ENCODE results near the gene RAB11FIP5. TPM values are rescaled to one million over a fixed set of nuclear protein-coding genes. Genes with fewer than 3 reads are reported as not detected.
A peak's percentile ranks its signal among the peaks of the same experiment; 100 is the strongest.

Gene RAB11FIP5
- total and polyA plus RNA-seq, 2 donors from 2014 or later, result 49.6 to 57.1 TPM

DNA sequence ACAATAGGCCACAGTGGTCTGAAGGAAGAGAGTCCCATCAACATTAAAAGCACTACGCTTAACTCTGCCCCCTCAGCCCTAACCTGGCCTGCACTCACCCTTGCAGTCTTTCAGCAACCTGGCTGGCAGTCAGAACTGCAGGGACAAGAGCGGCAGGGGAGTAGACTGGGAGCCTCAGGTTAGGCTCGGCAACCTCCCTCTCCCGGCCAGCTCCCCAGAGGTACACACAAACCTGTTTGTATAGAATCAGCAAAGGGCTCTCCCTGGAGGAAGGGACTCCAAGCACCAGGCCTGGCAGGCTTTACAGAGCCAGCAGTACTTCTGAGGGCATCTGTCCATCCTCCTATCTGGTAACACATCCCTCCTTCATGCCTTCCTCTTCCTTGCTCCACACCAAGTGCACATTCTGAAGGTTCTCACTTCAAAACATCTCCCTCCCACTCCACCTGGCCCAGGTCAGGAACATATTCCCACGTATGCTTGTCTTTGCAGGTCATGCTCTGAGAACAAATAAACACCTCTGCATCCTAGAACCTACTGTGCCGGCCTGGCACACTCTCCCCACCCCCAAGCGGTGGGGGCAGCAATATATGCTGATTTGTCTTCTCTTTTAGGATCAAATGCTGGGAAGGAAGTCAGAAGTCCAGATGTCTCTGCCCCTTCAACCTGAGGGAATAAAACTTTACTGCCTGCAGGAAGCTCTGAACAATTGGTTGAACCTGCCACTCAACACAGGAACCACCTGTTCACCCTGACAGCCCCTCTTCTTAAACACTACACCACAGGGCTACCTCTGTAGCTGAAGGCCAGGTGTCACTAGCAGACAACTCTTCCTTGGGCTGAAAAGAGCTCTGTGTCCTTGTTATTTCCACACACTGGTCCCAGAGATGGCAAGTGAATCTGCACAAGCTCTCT lies 28.6 kb downstream of the RAB11FIP5 start:
- FAIRE-seq, result no peak

DNA sequence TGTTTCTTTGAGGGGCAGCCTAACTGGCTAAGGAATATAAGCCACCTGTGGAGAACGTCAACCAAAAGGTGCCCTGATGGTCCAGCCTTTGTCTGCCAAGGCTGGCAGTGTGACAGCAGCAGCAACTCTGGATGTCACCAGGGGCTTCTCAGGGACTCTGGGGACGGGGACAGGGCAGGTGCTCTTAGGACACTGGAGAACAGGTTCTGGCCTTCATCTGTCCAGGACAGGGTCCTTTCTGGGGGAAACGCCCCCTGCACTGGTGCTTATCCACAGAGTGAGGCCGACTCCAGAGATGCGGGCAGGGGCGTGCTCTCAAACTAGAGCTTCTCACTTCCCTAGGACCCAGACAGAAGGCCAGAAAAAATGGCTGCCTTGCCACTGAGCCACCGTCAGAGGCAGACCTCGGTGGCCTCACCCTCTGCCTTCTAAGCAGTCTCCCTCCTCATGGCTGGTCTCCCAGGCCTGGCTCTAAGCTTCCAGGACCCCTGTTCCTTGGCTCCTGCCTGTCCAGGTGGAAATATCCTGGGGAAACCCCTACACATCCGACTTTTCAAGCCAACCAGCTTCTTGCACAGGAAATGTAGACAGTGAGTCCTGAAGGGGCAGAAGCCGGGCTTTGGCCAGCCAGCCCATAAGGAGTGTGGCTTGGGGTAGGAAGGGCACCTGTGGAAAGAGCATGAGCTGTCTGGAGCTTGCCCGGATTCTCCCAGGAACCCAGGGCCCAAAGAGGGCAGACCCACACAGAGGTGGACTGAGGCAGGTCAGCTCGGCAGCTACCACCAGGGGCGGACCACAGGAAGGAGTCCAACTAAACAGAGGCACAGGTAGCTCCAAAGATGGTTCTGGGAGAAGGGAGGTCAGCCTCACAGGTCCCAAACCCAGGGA lies 30.0 kb downstream of the RAB11FIP5 start:
- TF ChIP-seq, protein P1, sequence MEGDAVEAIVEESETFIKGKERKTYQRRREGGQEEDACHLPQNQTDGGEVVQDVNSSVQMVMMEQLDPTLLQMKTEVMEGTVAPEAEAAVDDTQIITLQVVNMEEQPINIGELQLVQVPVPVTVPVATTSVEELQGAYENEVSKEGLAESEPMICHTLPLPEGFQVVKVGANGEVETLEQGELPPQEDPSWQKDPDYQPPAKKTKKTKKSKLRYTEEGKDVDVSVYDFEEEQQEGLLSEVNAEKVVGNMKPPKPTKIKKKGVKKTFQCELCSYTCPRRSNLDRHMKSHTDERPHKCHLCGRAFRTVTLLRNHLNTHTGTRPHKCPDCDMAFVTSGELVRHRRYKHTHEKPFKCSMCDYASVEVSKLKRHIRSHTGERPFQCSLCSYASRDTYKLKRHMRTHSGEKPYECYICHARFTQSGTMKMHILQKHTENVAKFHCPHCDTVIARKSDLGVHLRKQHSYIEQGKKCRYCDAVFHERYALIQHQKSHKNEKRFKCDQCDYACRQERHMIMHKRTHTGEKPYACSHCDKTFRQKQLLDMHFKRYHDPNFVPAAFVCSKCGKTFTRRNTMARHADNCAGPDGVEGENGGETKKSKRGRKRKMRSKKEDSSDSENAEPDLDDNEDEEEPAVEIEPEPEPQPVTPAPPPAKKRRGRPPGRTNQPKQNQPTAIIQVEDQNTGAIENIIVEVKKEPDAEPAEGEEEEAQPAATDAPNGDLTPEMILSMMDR (IDR thresholded peaks at IDR 0.05; ENCODE audit: borderline replicate concordance, extremely low read depth, insufficient read depth), result no peak
- Histone ChIP-seq H3K9me3 (ENCODE audit: control insufficient read depth in 2 of 3, insufficient read depth in 1 of 3, low read length in 3 of 3) (no peaks in the 10 kb centered on the region), H3K36me3 (ENCODE audit: control insufficient read depth in 2 of 3, insufficient read depth in 3 of 3, low read length in 3 of 3) (peaks cover 0 to 22% (median 10%) of the 10 kb centered on the region in 3 donors), H3K4me1 (ENCODE audit: control insufficient read depth in 2 of 3, insufficient read depth in 2 of 3, low read depth in 1 of 3, low read length in 3 of 3) (peaks cover 0 to 66% (median 50%) of the 10 kb centered on the region in 3 donors), H3K27me3 (ENCODE audit: control insufficient read depth, insufficient read depth, low read length) (no peaks in the 10 kb centered on the region), H3K27ac (ENCODE audit: low read depth in 2 of 2, low read length in 2 of 2) (peak overlapping the region in 1 of 2 donors; percentile 53), H3K4me3 (ENCODE audit: low read length in 3 of 3) (no peak overlapping the region), H3K9ac (ENCODE audit: low read length in 3 of 3) (peak overlapping the region in 1 of 3 donors; percentile 14)
- FAIRE-seq, result no peak
- intact Hi-C loops (cut with DNase I), result no loop called here
- peak in 2 of 5 donors; percentile 27 to 55 for DNase-seq

More for the DNA sequence above, 28.6 kb downstream of the RAB11FIP5 start:
- H3K9me3 ChIP-seq (ENCODE audit: control insufficient read depth in 2 of 3, insufficient read depth in 1 of 3, low read length in 3 of 3), result no peaks in the 10 kb centered on the region
- peaks cover 0 to 64% (median 50%) of the 10 kb centered on the region in 3 donors for H3K4me1 ChIP-seq (ENCODE audit: control insufficient read depth in 2 of 3, insufficient read depth in 2 of 3, low read depth in 1 of 3, low read length in 3 of 3)
- DNase-seq, result peak in 1 of 5 donors; percentile 55
- peaks cover 0 to 21% (median 12%) of the 10 kb centered on the region in 3 donors for H3K36me3 ChIP-seq (ENCODE audit: control insufficient read depth in 2 of 3, insufficient read depth in 3 of 3, low read length in 3 of 3)
- peak overlapping the region in 1 of 3 donors; percentile 25 for H3K4me3 ChIP-seq (ENCODE audit: low read length in 3 of 3)
- H3K9ac ChIP-seq (ENCODE audit: low read length in 3 of 3), result peak overlapping the region in 1 of 3 donors; percentile 8
- H3K27me3 ChIP-seq (ENCODE audit: control insufficient read depth, insufficient read depth, low read length), result no peaks in the 10 kb centered on the region
- TF ChIP-seq, protein P1 (IDR thresholded peaks at IDR 0.05; ENCODE audit: borderline replicate concordance, extremely low read depth, insufficient read depth), result no peak
- H3K27ac ChIP-seq (ENCODE audit: low read depth in 2 of 2, low read length in 2 of 2), result peak overlapping the region; percentile 53 to 59
- intact Hi-C loops (cut with DNase I), result no loop called here

DNA sequence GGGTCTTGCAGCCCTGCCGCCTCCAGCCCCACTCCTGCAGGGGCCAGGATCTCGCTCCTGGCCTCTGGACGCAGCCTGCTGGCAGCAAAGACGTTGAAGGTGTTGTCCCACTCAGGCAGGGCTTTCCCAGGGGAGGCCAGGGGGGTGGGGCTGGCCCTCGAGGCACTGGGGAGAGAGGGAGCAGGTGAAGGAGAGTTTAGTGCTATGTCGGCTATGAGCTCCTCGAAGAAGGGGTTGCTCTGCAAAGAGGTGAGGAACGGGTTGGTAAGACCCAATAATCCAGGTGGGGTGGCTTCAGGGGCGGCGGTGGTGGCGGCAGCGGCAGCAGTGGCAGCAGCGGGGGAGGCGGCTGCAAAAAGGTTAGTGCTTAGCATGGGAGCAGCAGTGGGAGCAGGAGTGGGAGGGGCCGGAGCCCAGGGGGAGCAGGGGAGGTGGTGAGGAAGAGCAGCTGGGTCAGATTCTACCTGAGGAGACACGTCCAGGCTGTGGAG lies 31.5 kb downstream of the RAB11FIP5 start:
- peak in 3 of 5 donors; percentile 46 to 67 (median 54) for DNase-seq
- H3K4me3 ChIP-seq (ENCODE audit: low read length in 3 of 3), result peak overlapping the region in 1 of 3 donors; percentile 33
- H3K4me1 ChIP-seq (ENCODE audit: control insufficient read depth in 2 of 3, insufficient read depth in 2 of 3, low read depth in 1 of 3, low read length in 3 of 3), result peaks cover 0 to 68% (median 59%) of the 10 kb centered on the region in 3 donors
- H3K27me3 ChIP-seq (ENCODE audit: control insufficient read depth, insufficient read depth, low read length), result no peaks in the 10 kb centered on the region
- peak overlapping the region in 1 of 2 donors; percentile 32 for H3K27ac ChIP-seq (ENCODE audit: low read depth in 2 of 2, low read length in 2 of 2)
- intact Hi-C loops (cut with DNase I), result no loop called here
- peaks cover 0 to 8% (median 3%) of the 10 kb centered on the region in 3 donors for H3K36me3 ChIP-seq (ENCODE audit: control insufficient read depth in 2 of 3, insufficient read depth in 3 of 3, low read length in 3 of 3)
- H3K9me3 ChIP-seq (ENCODE audit: control insufficient read depth in 2 of 3, insufficient read depth in 1 of 3, low read length in 3 of 3), result no peaks in the 10 kb centered on the region
- TF ChIP-seq, protein P1 (IDR thresholded peaks at IDR 0.05; ENCODE audit: borderline replicate concordance, extremely low read depth, insufficient read depth), result no peak
- no peak for FAIRE-seq
- H3K9ac ChIP-seq (ENCODE audit: low read length in 3 of 3), result no peak overlapping the region

All from kidney (tissue), 14 donors.